Effector CD8-positive, alpha-beta T cell (primary cell): ENCODE measurements around the gene DCLK3.

Experiments
- DNase-seq: peaks from one replicate; lab custom pipeline; 2025; lab: John Stamatoyannopoulos, UW

Gene DCLK3

DNA sequence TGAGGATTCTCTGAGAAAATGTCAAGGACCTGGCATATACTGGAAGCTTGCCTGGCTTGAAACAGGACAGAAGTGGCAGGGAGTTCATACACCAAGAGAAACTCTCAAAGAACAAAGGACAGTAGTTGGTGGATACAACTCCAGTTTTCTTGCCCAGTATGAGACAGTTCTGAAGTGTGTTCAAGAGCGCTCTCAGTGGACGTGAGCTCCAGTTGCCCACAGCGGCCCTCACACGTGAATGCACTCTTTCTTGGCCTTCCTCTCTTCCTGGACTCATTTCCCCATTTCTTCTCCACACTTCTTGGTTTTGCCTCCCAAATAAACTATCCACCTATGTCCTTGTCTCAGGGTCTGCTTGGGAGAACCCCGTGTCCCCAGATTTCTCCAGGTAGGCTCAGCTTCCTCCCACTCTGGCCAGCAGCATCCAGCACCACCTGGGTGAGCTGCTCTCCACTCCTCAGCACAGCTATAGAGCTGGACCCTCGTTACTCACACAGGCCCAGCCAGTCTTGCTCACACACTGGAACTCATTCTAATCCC lies 54.5 kb downstream of the DCLK3 start:
- no peak for DNase-seq

DNA sequence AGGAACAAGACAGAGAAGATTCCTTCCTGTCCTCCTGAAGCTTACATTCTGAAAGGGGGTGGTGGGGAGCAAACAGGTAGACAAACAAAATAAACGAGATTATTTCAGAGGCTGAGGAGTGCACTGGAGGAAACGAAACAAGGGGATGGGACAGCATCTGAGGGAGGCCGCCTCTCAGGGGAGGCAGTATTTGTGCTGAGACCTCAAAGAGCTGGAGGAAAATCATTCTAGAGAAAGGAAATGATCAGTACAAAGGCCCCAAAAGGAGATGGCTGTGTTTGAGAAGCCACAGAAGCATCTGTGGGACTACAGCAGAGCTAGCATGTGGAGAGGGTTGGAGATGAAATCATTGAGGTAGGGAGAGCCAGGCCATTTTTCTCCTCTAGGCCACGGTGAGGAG lies 55.1 kb downstream of the DCLK3 start:
- no peak for DNase-seq

DNA sequence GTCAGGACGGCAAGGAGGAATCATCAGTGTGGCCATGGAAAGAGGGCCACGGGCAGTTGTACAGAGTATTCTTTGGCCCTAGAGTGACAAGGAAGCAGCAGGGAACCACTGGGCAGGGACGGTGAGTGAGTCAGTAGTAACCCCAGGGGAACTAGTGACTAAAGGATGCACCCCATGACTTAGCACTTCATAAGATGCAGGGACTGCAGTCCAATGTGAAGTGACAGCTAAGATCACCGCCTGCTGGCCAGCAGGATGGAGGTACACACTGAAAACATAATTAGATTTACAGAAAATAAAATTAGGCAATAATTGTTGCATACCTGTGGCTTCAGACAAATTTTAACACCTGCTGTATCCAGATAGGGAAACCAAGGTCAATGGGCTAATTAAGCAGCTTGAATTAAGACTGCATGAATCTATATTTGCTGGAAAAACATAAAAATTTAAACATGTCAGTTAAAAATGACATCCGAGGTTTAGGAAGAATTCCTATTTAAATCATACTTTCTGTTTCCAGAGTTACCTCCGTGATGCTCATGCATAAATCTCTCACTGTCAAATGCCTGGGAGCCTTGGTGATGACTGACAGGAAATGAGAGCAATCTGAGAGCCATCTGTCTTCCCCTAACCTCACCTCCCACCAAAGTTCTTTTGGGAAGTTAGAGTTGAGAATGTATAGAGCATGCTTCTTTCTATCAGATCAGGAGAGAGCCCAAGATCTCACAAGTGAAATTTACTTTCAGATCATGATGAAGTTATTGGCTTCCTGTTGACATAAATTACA lies 56.5 kb downstream of the DCLK3 start:
- no peak for DNase-seq

DNA sequence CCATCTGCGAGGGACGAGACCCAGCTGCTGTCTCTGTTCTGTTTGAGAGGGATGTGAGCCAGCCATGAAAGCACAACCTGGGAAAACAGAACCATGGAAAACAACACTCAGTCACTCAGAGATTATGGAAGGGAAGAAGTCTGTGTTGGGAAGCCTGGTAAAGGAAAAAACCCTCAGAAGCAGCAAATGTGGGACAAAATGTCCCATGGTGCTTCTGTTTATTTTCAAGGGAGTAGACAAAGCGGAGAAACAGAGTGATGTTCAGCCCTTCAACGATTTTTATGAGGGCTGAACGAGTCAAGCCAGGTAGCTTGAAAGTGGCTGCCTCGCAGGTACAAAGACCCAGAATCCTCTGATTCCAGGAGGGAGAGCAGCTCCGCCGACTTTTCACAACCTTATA lies 59.3 kb downstream of the DCLK3 start:
- DNase-seq: no peak

DNA sequence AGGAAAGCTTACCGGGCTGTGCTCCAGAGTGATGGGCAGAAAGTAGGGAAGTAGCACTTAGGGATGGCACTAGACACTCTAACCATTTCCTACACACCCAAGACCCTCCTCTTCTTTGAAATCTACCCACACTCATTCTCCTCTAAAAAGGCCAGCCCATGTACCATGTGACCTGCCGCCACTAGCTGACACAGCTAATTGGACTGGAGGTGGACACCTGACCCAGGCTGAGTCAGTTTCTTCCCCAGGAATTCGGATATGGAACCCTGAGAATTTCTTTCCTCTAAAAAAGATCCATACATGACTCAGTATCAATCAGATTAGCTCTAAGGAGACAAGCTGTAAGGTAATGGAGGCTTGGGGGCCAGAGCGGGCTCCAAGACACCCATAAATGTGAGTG lies 60.1 kb downstream of the DCLK3 start:
- no peak for DNase-seq

DNA sequence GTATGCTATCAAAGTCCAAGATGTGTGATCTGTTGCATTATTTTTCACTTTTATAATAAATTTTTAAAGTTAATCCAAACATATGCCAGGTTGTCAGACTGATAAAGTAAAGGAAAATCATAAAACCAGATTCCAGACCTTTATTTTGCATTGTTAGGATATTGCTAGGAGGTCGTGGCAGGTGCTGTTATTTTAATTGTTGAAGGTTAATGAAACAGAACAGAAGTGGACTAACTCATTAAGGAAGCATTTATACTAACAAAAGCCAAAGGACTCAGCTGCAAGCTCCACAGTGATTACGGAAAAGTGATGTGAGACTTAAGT lies 63.1 kb downstream of the DCLK3 start:
- DNase-seq: no peak

DNA sequence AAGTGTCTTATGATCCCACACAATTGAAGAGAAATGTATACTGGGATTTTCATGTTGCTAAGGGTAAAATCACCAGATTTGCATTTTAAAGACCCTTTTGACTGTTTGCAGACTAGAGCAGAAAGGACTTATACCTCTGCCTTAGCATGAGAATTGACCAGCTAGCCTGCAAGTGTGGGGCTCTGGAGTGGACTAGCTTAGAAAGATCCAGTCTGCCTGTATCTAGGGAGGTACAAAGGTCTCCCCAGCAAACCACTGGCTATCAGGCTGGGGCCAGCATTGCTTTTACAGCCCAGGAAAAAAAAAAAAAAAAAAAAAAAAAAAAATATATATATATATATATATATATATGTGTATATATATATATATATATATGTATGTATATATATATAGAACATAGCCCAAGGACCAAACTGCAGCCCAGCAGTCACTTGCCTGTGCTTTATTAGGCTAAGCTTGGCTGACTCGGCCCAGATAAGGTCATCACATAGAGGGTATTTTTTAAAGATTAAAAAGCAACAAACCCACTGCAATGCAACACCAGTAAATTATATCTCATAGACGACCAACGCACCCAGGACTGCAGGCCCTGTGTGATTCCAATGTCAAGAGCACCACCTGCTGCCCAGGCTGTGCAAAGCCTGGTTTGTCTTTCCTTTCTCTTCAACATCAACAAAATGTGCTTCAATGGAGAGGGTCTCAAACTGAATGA lies 63.7 kb downstream of the DCLK3 start:
- DNase-seq: no peak

DNA sequence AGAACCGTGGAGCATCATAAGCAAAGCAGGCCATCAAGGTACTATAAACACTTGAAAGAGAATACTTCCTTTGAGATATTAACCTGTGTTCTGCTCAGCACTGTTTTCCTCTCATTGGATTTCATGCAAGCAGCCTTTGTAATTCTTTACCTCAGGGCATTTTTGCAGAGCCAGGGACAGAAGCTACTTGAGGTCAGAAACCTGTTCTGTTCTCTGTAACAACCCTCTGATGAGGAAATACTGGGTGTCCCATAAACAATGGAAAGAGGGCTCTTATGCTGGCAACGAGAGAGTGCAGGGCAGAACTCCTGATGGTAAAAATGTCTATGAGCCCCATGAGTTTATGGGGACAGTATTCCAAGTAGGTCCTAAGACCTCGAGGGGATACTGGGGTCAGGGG lies 66.0 kb downstream of the DCLK3 start:
- DNase-seq: no peak

DNA sequence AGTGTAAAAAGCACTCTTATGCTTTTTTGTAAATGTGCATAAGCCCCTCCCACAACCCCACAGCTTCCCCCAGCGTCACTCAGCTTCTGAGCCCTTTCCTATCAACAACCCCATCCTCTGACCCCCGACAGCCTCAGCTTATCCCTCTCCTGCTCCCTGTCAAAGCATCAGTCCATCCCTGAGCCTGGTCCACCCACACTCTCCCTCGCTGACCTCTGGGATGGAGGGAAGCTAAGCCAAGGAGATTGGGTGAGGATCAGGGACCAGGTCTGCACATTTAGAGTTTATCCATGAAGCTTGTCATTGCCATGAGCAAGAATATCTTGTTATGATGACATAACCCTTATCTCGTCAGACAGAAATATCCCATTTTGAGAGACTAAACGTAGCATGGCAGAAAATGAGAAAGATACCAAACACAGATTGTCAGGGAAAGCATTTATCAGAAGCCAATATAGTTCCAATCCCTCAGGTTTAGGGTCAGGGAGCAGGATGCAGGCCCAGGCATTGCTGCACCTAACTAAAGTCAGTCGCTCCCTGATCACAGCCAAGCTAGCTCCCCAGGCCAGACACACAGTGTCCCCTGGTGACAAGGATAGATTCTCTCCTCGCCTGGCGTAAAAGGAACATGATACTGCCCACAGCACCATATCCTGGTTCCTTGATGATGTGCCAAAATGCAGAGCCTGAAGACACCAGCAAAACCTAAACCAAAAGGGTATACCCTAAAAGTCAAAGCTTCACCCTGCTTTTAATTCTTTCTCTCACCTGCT lies 66.9 kb downstream of the DCLK3 start:
- DNase-seq: no peak

DNA sequence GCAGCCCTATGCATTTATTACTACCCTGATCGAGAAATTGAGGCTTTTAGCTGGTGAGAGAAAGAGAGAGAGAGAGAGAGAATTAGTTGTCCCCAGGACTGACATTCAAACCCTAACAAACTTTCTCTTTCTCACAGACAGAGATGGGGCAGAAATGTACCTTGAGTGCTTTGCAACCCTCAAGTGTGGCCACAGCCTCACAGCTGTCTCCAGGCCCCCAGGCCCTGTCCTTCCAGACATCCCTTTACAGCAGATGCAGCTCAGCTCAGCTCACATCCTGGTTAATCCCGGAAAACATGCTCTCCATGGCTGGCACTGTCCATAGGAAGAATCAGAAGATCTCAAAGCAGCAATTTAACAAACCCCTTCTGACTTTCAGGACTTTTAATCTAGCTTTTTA lies 67.6 kb downstream of the DCLK3 start:
- no peak for DNase-seq

DNA sequence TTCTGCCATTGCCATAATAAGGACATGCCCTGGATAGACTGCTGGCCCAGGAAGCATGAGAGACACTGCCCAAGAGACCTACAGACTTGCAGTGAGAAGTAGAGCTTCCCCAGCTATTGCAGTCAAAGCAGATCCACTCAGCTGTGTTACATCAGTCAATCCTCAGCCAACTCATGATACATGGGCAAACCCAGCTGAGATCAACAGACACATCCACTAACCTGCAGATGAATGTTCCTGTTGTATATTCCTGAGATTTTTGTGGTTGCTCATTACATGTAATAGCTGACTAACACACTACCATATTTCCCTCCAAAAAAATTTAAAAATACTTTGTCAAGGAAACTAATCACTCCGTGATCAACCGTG lies 68.6 kb downstream of the DCLK3 start:
- DNase-seq: no peak

DNA sequence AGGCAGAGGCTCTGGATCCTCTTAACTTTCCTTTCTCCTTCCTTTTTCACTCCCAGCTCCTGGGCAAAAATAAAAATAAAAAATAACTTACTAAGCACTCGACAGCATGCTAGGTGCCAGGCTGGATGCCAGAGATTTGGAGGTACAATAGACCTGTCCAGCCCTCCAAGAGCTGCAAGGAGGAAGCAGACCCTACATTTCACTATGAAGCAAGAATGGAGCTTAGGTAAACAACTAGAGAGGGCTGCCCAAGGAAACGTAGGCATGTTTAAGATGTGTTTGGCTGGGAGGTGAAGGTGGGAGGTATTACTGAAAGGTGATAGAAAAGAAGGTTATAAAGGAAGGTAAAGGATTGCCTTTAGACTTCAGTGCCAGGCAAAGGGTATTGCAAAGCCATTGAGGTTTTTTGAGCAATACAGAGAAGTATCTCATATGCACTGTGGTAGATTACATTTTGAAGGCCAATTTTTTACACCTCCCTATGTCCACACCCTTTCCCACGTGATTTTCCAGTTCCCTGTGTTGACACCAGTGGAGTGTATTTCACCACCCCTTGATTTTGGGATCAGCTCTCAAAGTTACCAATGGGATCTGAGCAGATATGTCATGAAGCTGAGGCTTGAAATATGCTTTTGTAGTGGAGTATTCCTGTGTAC lies 69.1 kb downstream of the DCLK3 start:
- no peak for DNase-seq

DNA sequence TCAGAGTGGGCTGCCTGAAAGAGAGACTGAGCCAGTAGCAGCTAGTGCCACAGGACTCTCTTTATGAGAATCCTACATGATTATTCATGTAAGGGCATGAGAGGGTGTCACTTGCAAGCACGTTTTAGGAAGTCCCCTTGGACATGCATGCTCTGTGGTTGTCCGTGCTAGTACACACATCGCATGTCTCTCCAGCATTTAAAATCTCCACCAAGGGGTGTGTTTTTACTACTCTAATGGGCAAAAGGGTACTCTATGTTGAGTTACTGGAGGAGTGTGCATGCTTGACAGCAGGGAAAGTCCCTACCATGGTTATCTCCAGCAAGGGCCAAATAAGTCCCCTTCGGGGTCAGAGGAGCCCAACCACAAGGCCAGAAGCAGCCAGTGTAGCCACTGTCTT lies 70.7 kb downstream of the DCLK3 start:
- DNase-seq: no peak

DNA sequence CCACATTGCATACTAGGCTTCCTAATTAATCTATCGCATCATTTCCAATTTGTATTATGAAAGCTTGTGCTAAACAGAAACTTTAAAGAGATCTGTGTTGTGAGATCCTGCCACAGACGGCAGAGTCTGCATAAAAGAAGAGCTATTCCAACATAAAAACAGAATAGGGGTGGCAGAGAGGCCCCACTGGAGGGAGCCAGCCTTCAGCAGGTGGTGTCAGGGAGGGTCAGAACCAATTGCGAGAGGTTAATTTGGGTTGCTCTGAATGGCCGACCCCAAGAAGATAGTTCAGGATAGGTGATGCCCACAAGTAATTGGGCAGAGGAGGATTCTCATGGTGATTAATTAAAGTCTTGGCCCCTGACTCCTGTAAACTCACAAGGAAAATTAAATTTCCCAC lies 74.8 kb downstream of the DCLK3 start:
- DNase-seq: no peak

DNA sequence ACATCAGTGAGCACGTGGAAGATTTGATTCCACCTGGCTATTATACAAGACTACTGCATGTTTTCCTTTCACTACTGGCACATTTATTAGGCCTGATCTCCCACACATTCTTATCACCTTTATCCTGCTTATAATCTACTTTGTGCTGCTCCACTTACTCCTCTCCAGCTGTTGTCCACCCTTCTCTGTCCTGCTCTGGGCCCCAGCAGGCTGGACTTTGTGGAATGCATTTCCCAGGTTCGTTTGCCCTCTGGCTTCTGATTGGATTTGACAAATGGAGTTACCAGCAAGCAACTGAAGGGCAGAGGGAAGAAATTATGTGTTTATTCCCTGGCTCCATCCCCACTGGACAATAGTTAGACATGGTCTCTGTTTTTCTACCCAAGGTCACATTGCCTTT lies 75.5 kb downstream of the DCLK3 start:
- DNase-seq: no peak

DNA sequence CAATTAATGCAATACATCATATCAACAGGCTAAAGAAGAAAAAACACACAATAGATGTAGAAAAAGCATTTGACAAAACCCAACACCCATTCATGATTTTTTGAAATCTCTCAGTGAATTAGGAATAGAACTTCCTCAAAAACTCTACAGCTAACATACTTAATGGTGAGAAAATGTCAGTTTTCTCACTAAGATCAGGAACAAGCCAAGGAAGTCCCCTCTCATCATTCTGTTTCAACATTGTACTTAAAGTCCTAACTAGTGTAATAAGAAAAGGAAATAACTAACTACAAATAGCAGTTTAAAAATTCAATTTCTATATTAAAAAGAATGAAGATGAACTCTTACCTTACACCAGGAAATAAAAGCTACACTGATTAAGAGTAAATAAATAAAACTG lies 77.8 kb downstream of the DCLK3 start:
- no peak for DNase-seq

DNA sequence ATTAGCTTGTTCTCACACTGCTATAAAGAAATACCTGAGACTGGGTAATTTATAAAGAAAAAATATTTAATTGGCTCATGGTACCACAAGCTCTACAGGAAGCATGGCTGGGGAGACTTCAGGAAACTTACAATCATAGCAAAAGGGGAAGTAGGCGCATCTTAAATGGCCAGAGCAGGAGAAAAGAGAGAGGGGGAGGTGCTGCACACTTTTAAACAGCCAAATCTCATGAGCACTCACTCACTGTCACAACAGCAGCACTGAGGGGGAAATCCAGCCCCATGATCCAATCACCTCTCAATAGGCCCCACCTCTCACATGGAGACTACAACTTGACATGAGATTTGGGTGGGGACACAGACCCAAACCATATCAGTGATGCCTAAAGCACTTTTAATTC lies 82.5 kb downstream of the DCLK3 start:
- DNase-seq: no peak

DNA sequence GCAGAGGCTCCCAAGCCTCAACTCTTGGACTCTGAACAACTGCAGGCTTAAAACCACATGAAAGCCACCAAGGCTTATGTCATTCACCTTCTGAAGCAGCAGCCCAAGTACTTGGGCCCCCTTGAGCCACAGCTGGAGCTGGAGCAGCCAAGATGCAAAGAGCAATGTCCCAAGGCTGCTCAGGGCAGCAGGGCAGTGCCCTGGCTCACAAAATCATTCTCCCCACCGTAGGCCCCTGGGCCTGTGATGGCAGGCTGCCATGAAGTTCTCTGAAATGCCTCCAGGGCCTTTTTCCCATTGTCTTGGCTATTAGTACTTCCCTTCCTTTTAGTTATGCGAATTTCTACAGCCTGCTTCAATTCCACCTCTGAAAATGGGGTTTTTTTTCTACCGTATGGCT lies 83.4 kb downstream of the DCLK3 start:
- DNase-seq: no peak

DNA sequence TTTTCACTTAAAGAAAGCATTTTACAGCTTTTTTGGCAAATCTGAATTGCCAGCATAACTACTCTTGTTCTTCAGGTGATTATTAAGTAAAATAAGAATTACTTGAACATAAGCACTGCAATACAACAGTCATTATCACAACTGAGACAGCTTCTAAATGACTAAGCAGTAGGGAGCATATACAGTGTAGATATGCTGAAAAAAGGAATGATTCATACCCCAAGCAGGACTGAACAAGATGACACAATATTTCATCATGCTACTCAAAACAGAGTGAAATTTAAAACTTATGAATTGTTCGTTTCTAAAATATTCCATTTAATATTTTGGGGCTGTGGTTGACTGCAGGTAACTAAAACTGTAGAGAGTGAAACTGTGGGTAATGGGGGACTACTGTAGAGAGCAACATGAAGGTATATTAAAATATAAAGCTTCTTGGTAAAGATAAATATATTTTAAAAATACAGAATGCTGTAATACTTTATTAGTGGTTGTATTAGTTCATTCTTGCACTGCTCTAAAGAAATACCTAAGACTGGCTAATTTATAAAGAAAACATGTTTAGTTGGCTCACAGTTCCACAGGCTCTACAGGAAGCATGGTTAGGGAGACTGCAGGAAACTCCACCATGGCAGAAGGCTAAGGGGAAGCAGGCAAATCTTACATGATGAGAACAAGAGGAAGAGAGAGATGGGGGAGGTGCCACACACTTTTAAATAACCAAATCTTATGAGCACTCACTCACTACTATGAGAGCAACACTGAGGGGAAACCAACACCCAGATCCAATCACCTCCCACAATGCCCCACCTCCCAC lies 84.8 kb downstream of the DCLK3 start:
- DNase-seq: no peak

DNA sequence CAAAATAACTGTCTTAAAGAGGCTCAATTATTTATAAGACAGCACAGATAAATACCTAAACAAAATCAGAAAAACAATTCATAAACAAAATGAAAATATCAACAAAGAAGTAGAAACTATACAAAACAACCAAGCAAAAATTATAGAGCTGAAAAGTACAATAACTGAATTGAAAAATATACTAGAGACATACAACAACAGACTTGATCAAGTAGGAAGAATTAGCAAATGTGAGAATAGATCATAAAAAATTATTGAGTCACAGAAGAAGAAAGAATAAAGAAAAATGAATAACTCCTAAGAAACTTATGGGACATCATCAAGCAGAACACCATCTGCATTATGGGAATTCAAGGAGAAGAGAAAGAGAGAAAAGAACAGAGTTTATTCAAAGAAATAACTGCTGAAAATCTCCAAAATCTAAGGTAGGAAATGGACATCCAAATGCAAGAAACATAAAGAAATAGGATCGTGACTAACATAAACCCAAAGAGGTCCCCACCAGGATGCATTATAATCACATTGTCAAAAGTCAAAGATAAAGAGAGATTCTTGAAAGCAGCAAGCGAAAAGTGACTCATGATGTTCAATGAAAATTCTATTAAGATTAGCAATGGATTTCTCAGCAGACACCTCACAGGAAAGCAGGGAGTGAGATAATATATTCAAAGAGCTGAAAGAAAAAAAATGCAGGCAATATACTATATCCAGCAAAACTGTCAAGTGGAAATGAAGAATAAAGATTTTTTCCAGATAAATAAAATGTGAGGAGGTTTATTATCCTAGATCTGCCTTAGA lies 85.9 kb downstream of the DCLK3 start:
- DNase-seq: no peak
